Coronary artery (tissue), 2 donors: ENCODE results near the gene DCBLD1.

ENCODE experiments used
- DNase-seq: peaks from one replicate; pipeline ENCODE4 v3.0.0-alpha.2; 2017; ENCODE audit warnings: low spot score
- H3K27ac ChIP-seq, 2 donors: fragments of 200-600 bp; sonication (generic); one replicate each; pipeline ENCODE4 v1.5.1; 2016 to 2019
- H3K4me3 ChIP-seq: fragments of 200-600 bp; sonication (generic); 2 replicates; pipeline ENCODE4 v1.5.1; 2016; ENCODE audit warnings: mild to moderate bottlenecking, moderate library complexity
- CTCF ChIP-seq: fragments of 200-600 bp; sonication (generic); IDR thresholded peaks from one replicate; pipeline ENCODE4 v1.5.1; 2019; ENCODE audit warnings: antibody characterized with exemption

Gene DCBLD1

GRCh38 chr6:117493470-117493869 is 11.0 kb downstream of the DCBLD1 start:
- TF ChIP-seq CTCF = no peak
- Histone ChIP-seq H3K4me3 (no peak overlapping the region), H3K27ac (no peak overlapping the region)
- DNase-seq = no peak

DNA sequence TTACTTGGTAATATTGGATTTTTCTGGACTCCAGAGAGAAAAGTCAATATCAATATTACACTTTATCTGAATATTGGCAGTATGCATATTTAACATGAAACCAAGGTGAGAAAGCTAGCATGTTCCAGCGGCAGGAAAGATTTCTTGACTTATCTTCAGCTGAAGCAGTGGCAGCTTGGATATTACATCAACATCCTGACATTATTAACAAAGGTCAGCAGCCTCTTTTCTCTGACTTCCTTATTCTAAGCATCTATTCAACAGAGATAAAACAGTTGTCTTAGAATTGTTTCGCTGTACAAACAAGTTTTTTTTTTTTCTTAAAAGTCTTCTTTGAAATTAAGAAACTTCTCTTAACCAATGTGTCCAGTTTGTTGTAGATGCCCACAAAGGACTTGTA is 11.8 kb downstream of the DCBLD1 start:
- Histone ChIP-seq H3K4me3 (no peak overlapping the region), H3K27ac (no peak overlapping the region)
- no peak for TF ChIP-seq CTCF
- no peak for DNase-seq

- no peak for TF ChIP-seq CTCF
- no peak overlapping the region for H3K4me3 ChIP-seq
- peak overlapping the region in 1 of 2 donors; percentile 5 for H3K27ac ChIP-seq
- no peak for DNase-seq
Measured at GRCh38 chr6:117494694-117495318, 12.3 kb downstream of the DCBLD1 start.

- Histone ChIP-seq H3K27ac (no peak overlapping the region), H3K4me3 (no peak overlapping the region)
- no peak for TF ChIP-seq CTCF
- no peak for DNase-seq
Measured at GRCh38 chr6:117495425-117495824, 13.0 kb downstream of the DCBLD1 start.

DNA sequence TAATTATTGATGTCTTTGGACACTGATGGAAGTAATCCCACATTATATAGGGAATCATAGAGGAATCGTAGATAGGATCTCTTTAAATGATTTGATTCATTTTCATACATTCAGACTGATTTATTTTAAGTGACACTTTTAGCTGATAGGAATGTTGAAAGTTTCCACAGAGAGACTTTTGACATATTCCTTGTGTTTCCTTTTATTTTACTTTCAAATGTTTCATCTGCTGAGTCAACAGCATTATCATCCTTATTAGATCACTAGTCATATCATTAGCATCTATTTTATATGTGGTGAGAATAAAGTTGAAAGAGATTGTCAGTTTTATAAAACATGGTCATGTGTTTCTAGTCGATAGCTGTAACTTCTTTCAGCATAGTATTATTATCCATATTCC is 13.4 kb downstream of the DCBLD1 start:
- Histone ChIP-seq H3K4me3 (no peak overlapping the region), H3K27ac (no peak overlapping the region)
- DNase-seq = no peak
- TF ChIP-seq CTCF = no peak

DNA sequence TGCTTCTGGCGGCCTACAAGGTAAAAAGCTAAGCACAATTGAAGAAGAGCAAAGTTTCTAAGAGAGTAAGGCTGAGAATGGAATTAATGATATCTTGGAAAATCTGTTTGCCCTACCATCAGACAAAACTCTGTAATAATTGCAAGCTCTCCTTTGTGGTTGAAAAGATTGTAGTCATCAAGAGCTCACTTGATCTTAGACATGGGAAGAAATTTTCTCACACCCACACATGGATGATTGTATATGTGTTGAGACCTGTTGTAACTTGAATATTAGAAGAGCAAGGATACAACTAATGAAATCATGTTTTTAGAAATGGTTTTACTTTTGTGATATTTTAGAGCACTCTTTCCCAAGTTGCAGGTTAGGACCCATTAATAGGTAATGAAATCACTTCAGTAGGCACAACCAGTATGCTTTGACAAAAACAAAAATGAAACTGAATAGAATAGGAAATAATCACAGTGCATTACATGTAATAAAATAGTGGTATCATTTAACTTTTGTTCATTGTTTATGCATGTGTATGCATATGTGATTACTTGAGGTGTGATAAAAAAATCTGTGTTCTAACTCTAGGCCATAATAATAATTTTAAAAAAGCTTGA is 14.0 kb downstream of the DCBLD1 start:
- no peak for TF ChIP-seq CTCF
- DNase-seq = no peak
- no peak overlapping the region for H3K27ac ChIP-seq
- H3K4me3 ChIP-seq = peak overlapping the region; percentile 9

DNA sequence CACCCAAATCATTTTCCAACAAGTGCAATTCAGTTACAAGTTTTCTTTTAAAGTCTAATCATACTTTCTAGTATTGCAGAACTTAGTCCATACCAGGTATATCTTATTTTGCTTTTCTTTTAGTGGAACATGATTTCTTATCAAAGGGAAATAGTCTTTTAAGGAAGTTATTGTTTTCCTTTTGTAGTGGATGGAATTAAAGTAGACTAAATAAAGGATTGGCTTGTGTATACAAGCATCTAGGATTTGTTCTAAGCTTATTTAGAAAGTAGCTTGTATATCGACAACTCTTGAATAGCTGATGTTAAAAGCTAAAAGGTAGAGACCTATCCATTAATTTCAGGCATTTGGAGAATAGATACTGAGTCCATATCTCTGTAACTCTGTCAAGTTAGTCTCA is 14.8 kb downstream of the DCBLD1 start:
- Histone ChIP-seq H3K4me3 (peak overlapping the region; percentile 9), H3K27ac (no peak overlapping the region)
- TF ChIP-seq CTCF = no peak
- no peak for DNase-seq
